Lower leg skin (tissue), 3 donors: ENCODE measurements around the gene DMAC1.

Experiments
- CTCF ChIP-seq, 3 donors: fragments of 450-650 bp; IDR thresholded peaks; one replicate each; pipeline ENCODE4 v1.5.1; 2016; ENCODE audit warnings: antibody characterized with exemption in 3 of 3, mild to moderate bottlenecking in 3 of 3, moderate library complexity in 2 of 3
- POLR2A ChIP-seq, 2 donors: fragments of 450-650 bp; IDR thresholded peaks; one replicate each; pipeline ENCODE4 v1.6.1; 2016 to 2017; ENCODE audit warnings: antibody characterized with exemption in 2 of 2, mild to moderate bottlenecking in 1 of 2, moderate library complexity in 1 of 2

GRCh38 chr9:7783635-7784063, 15.9 kb downstream of the DMAC1 start:
- no peak for TF ChIP-seq POLR2A (IDR thresholded peaks at IDR 0.05)
- TF ChIP-seq CTCF (IDR thresholded peaks at IDR 0.05), result no peak
